GM23338 (cell line): ENCODE data around the gene RGS3. TPM values are rescaled to one million over a fixed set of nuclear protein-coding genes. Genes with fewer than 3 reads are reported as not detected.

ENCODE experiments used
- ATAC-seq: fragments of 200-7000 bp; cut with Tn5 transposase; 3 replicates; pipeline ENCODE4 v1.9.1; 2020
- DNase-seq: peaks from one replicate; pipeline ENCODE4 v3.0.0-alpha.2; 2015; ENCODE audit warnings: low spot score
- H2AFZ ChIP-seq: fragments of 200-600 bp; sonication (generic); 2 replicates; pipeline ENCODE4 v1.8.0; 2016; ENCODE audit warnings: antibody characterized with exemption, mild to moderate bottlenecking, moderate library complexity
- H3F3A ChIP-seq: fragments of 200-600 bp; sonication (generic); replicated peaks from 2 replicates; pipeline ENCODE4 v1.8.0; 2017; ENCODE audit warnings: antibody characterized with exemption, mixed run types, low read depth
- H3K27ac ChIP-seq: fragments of 200-600 bp; sonication (generic); 2 replicates; pipeline ENCODE4 v1.6.1; 2016; ENCODE audit warnings: low read depth
- H3K27me3 ChIP-seq: fragments of 200-600 bp; sonication (generic); 2 replicates; pipeline ENCODE4 v1.8.0; 2016; ENCODE audit warnings: mild to moderate bottlenecking, mixed run types, moderate library complexity; ENCODE audit not compliant: insufficient read depth
- H3K36me3 ChIP-seq: fragments of 200-600 bp; sonication (generic); 2 replicates; pipeline ENCODE4 v1.8.0; 2016; ENCODE audit warnings: mild to moderate bottlenecking; ENCODE audit not compliant: insufficient read depth
- H3K4me1 ChIP-seq: fragments of 200-600 bp; sonication (generic); 2 replicates; pipeline ENCODE4 v1.8.0; 2016; ENCODE audit warnings: mild to moderate bottlenecking, moderate library complexity; ENCODE audit not compliant: insufficient read depth
- H3K4me2 ChIP-seq: fragments of 200-600 bp; sonication (generic); 2 replicates; pipeline ENCODE4 v1.7.1; 2017; ENCODE audit warnings: mixed run types
- H3K4me3 ChIP-seq: fragments of 200-600 bp; sonication (generic); 2 replicates; pipeline ENCODE4 v1.6.1; 2016; ENCODE audit warnings: mixed run types
- H3K79me2 ChIP-seq: fragments of 200-600 bp; sonication (generic); replicated peaks from 2 replicates; pipeline ENCODE4 v1.8.0; 2017; ENCODE audit warnings: mild to moderate bottlenecking; ENCODE audit not compliant: insufficient read depth
- H3K9me2 ChIP-seq: fragments of 200-600 bp; sonication (generic); 2 replicates; pipeline ENCODE4 v1.8.0; 2017; ENCODE audit not compliant: insufficient read depth
- H4K20me1 ChIP-seq: fragments of 200-600 bp; sonication (generic); replicated peaks from 2 replicates; pipeline ENCODE4 v1.8.0; 2017; ENCODE audit warnings: mild to moderate bottlenecking; ENCODE audit not compliant: insufficient read depth
- H3K27ac Mint-ChIP-seq: 2 replicates; pipeline ENCODE4 v1.8.0; 2020; ENCODE audit warnings: inconsistent platforms, mild to moderate bottlenecking, moderate library complexity, mixed read lengths
- H3K27me3 Mint-ChIP-seq: 3 replicates; pipeline ENCODE4 v1.8.0; 2022; ENCODE audit warnings: low read depth, mild to moderate bottlenecking, moderate library complexity, mixed read lengths, inconsistent platforms; ENCODE audit not compliant: insufficient read depth, poor library complexity
- H3K36me3 Mint-ChIP-seq: 3 replicates; pipeline ENCODE4 v1.8.0; 2021; ENCODE audit warnings: low read depth, mild to moderate bottlenecking, inconsistent platforms, moderate library complexity, mixed read lengths
- H3K4me1 Mint-ChIP-seq: 3 replicates; pipeline ENCODE4 v1.8.0; 2020; ENCODE audit warnings: mild to moderate bottlenecking, inconsistent platforms, mixed read lengths
- H3K4me3 Mint-ChIP-seq: 3 replicates; pipeline ENCODE4 v1.8.0; 2021; ENCODE audit warnings: moderate library complexity, mild to moderate bottlenecking, inconsistent platforms, mixed read lengths
- H3K9me3 Mint-ChIP-seq: 3 replicates; pipeline ENCODE4 v1.8.0; 2020; ENCODE audit warnings: moderate library complexity, mild to moderate bottlenecking, inconsistent platforms, mixed read lengths
- CREB1 ChIP-seq: fragments of 250-450 bp; sonication (Bioruptor Pico); IDR thresholded peaks from 2 replicates; pipeline ENCODE4 v1.5.0; 2020; ENCODE audit warnings: low read depth, mild to moderate bottlenecking, moderate library complexity
- ETS1 ChIP-seq: IDR thresholded peaks from 2 replicates; pipeline ENCODE4 v1.6.1; 2016; ENCODE audit warnings: antibody characterized with exemption
- EZH2 ChIP-seq: fragments of 200-600 bp; sonication (generic); IDR thresholded peaks from one replicate; pipeline ENCODE4 v1.8.0; 2017; ENCODE audit warnings: antibody characterized with exemption, mild to moderate bottlenecking, low read depth; ENCODE audit not compliant: unreplicated experiment
- EZH2phosphoT487 ChIP-seq: fragments of 200-600 bp; sonication (generic); IDR thresholded peaks from one replicate; pipeline ENCODE4 v1.8.1; 2018; ENCODE audit warnings: antibody characterized with exemption; ENCODE audit not compliant: unreplicated experiment
- JUNB ChIP-seq: IDR thresholded peaks from one replicate; pipeline ENCODE4 v1.6.1; 2016; ENCODE audit warnings: antibody characterized with exemption; ENCODE audit not compliant: unreplicated experiment
- NANOG ChIP-seq: IDR thresholded peaks from 2 replicates; pipeline ENCODE4 v1.6.1; 2016; ENCODE audit warnings: antibody characterized with exemption, borderline replicate concordance
- POLR2AphosphoS5 ChIP-seq: IDR thresholded peaks from 2 replicates; pipeline ENCODE4 v1.6.1; 2016; ENCODE audit warnings: antibody characterized with exemption, low read depth
- REST ChIP-seq: IDR thresholded peaks from one replicate; pipeline ENCODE4 v1.6.1; 2018; ENCODE audit warnings: antibody characterized with exemption; ENCODE audit not compliant: unreplicated experiment
- STAT1 ChIP-seq: IDR thresholded peaks from one replicate; pipeline ENCODE4 v1.6.1; 2016; ENCODE audit warnings: antibody characterized with exemption; ENCODE audit not compliant: unreplicated experiment
- ZNF114 ChIP-seq: fragments of 250-450 bp; sonication (Bioruptor Pico); IDR thresholded peaks from 2 replicates; pipeline ENCODE4 v1.5.0; 2020; ENCODE audit warnings: mild to moderate bottlenecking, moderate library complexity
- ZNF331 ChIP-seq: fragments of 250-450 bp; sonication (Bioruptor Pico); IDR thresholded peaks from 2 replicates; pipeline ENCODE4 v1.5.0; 2020; ENCODE audit warnings: low read depth, mild to moderate bottlenecking, moderate library complexity
- ZNF462 ChIP-seq: fragments of 250-450 bp; sonication (Bioruptor Pico); IDR thresholded peaks from 2 replicates; pipeline ENCODE4 v1.5.0; 2020; ENCODE audit warnings: mild to moderate bottlenecking, moderate library complexity
- polyA plus RNA-seq: library from polyadenylated mRNA; unstranded; fragments of >200 nt; fragmentation: Nextera tagmentation; extraction: Ambion mirVana; gene quantifications from 2 replicates; pipeline ENCODE4 v1.2.1, GENCODE V29; 2016
- total RNA-seq: library from RNA; depleted of rRNA; stranded (reverse); fragments of >200 nt; shearing (Covaris generic); gene quantifications from 2 replicates; pipeline ENCODE4 v1.2.3, GENCODE V29; 2014
- TF ChIP-seq, protein P1 (sequence below), 2 experiments: fragments of 200-600 bp in 1 of 2; sonication (generic) in 1 of 2; conservative IDR thresholded peaks; 2 replicates each; pipeline versions ENCODE4 v1.5.1 to v1.6.1; 2016 to 2017; ENCODE audit warnings: antibody characterized with exemption in 2 of 2, low read depth in 2 of 2, mild to moderate bottlenecking in 2 of 2, moderate library complexity in 1 of 2

Gene RGS3
- total and polyA plus RNA-seq, 2 experiments from 2014 or later, result 14.2 to 24.3 TPM

DNA sequence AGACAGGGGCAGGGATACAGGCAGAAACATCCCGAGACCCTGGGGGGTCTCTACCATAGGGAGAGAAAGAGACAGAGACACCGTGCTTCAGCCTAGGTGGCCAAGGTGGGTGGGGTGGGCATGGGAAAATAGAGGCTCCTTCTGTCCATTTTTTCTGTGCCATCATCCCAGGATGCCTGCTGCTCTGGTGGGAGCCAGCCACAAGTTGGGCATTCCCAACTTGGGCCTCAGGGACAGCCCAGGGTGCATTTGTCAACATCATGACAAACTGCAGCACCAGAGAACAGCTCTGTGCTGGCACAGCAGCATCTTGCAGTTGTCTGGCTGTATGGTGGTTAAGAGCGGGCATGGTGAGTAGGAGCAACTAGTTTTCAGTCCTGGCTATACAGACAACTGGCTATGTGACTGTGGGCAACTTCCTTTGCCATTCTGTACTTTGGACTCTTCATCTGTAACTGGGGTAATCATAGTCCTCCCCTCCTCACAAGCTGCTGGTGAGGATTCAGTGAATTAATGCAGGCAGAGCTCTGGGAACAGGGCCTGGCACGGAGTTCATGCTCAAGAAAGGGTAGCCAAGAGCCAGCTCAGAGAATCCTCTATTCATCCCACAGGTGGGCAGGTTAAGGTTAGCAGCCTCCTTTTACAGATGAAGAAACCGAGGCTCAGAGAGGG, 100.4 kb downstream of the RGS3 start:
- Mint-ChIP-seq H3K4me1 (peaks cover 22% of the 10 kb centered on the region), H3K4me3 (peak overlapping the region; percentile 73; the same call in 1 of the 3 replicates), H3K9me3 (no peaks in the 10 kb centered on the region), H3K36me3 (no peaks in the 10 kb centered on the region), H3K27me3 (peaks cover 2% of the 10 kb centered on the region), H3K27ac (no peak overlapping the region; the same call in 1 of the 2 replicates)
- DNase-seq (no peak), ATAC-seq (no peak)
- Histone ChIP-seq H4K20me1 (no peaks in the 10 kb centered on the region), H3K27me3 (no peaks in the 10 kb centered on the region), H3K9me2 (no peaks in the 10 kb centered on the region), H2AFZ (no peak overlapping the region; the same call in 1 of the 2 replicates), H3K27ac (no peak overlapping the region), H3K4me1 (peaks cover 5% of the 10 kb centered on the region; the same call in 1 of the 2 replicates), H3K79me2 (no peaks in the 10 kb centered on the region), H3K36me3 (no peaks in the 10 kb centered on the region), H3K4me2 (peak overlapping the region; percentile 96), H3F3A (no peaks in the 10 kb centered on the region), H3K4me3 (peak overlapping the region; percentile 69; the same call in 1 of the 2 replicates)
- TF ChIP-seq NANOG (no peak), STAT1 (no peak), JUNB (no peak), ZNF114 (no peak), ZNF462 (no peak), EZH2 (no peak), ZNF331 (CRISPR knock-in tag) (no peak), EZH2phosphoT487 (no peak), CREB1 (CRISPR knock-in tag) (no peak), ETS1 (no peak), POLR2AphosphoS5 (no peak), REST (no peak)
- TF ChIP-seq, protein P1, sequence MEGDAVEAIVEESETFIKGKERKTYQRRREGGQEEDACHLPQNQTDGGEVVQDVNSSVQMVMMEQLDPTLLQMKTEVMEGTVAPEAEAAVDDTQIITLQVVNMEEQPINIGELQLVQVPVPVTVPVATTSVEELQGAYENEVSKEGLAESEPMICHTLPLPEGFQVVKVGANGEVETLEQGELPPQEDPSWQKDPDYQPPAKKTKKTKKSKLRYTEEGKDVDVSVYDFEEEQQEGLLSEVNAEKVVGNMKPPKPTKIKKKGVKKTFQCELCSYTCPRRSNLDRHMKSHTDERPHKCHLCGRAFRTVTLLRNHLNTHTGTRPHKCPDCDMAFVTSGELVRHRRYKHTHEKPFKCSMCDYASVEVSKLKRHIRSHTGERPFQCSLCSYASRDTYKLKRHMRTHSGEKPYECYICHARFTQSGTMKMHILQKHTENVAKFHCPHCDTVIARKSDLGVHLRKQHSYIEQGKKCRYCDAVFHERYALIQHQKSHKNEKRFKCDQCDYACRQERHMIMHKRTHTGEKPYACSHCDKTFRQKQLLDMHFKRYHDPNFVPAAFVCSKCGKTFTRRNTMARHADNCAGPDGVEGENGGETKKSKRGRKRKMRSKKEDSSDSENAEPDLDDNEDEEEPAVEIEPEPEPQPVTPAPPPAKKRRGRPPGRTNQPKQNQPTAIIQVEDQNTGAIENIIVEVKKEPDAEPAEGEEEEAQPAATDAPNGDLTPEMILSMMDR (conservative IDR thresholded peaks at IDR 0.05; ENCODE audit: low read depth in 2 of 2), result no peak
